Mesenchymal stem cell (in vitro differentiated cells and primary cell): ENCODE results near the gene KLF15.

Source experiments
- DNase-seq: peaks from one replicate; pipeline ENCODE4 v3.0.0-alpha.2; 2013
- H2AFZ ChIP-seq: one replicate; pipeline ENCODE4 v1.6.1; 2013; ENCODE audit warnings: low read depth, mild to moderate bottlenecking, control low read depth, inconsistent platforms, low read length, moderate library complexity
- H2AK5ac ChIP-seq: 2 replicates; pipeline ENCODE4 v1.6.1; 2013; ENCODE audit warnings: low read length, moderate library complexity, mild to moderate bottlenecking, inconsistent platforms; ENCODE audit not compliant: severe bottlenecking
- H2BK120ac ChIP-seq: one replicate; pipeline ENCODE4 v1.6.1; 2013; ENCODE audit warnings: low read depth, mild to moderate bottlenecking, inconsistent platforms, low read length, moderate library complexity
- H2BK12ac ChIP-seq, 2 experiments: one replicate each; pipeline ENCODE4 v1.6.1; 2013; ENCODE audit warnings: inconsistent platforms in 2 of 2, low read length in 2 of 2, mild to moderate bottlenecking in 2 of 2, moderate library complexity in 2 of 2, control low read depth in 1 of 2
- H2BK15ac ChIP-seq: one replicate; pipeline ENCODE4 v1.6.1; 2013; ENCODE audit warnings: mild to moderate bottlenecking, low read depth, inconsistent platforms; ENCODE audit not compliant: poor library complexity, severe bottlenecking
- H2BK5ac ChIP-seq: 2 replicates; pipeline ENCODE4 v1.6.1; 2013; ENCODE audit warnings: low read depth, mild to moderate bottlenecking, low read length, control low read depth, inconsistent platforms; ENCODE audit not compliant: poor library complexity, severe bottlenecking
- H3K14ac ChIP-seq, 2 experiments: one replicate each; pipeline ENCODE4 v1.6.1; 2013; ENCODE audit warnings: inconsistent platforms in 2 of 2, low read length in 2 of 2, control low read depth in 1 of 2, mild to moderate bottlenecking in 1 of 2, moderate library complexity in 1 of 2
- H3K18ac ChIP-seq, 2 experiments: one replicate each; pipeline ENCODE4 v1.6.1; 2013; ENCODE audit warnings: inconsistent platforms in 2 of 2, low read length in 2 of 2, control low read depth in 1 of 2, low read depth in 1 of 2, mild to moderate bottlenecking in 1 of 2
- H3K23ac ChIP-seq, 2 experiments: one replicate each; pipeline ENCODE4 v1.6.1; 2013; ENCODE audit warnings: inconsistent platforms in 2 of 2, low read length in 2 of 2, mild to moderate bottlenecking in 2 of 2, moderate library complexity in 2 of 2, control low read depth in 1 of 2
- H3K27ac ChIP-seq: 2 replicates; pipeline ENCODE4 v1.5.1; 2013; ENCODE audit warnings: mild to moderate bottlenecking, moderate library complexity, low read length, control low read depth, inconsistent platforms; ENCODE audit not compliant: poor library complexity, severe bottlenecking
- H3K27me3 ChIP-seq, 2 experiments: 2 replicates each; pipeline versions ENCODE4 v1.6.1 to v1.7.0; 2013; ENCODE audit warnings: low read length in 2 of 2, mild to moderate bottlenecking in 2 of 2, moderate library complexity in 2 of 2, control low read depth in 1 of 2, inconsistent platforms in 1 of 2; ENCODE audit not compliant: control insufficient read depth in 1 of 2, insufficient read depth in 1 of 2
- H3K36me3 ChIP-seq, 2 experiments: 2 replicates each; pipeline versions ENCODE4 v1.6.1 to v1.7.0; 2013; ENCODE audit warnings: low read length in 2 of 2, control low read depth in 1 of 2, inconsistent platforms in 1 of 2, low read depth in 1 of 2, mild to moderate bottlenecking in 1 of 2; ENCODE audit not compliant: insufficient read depth in 2 of 2, control insufficient read depth in 1 of 2
- H3K4ac ChIP-seq, 2 experiments: one replicate each; pipeline ENCODE4 v1.6.1; 2013; ENCODE audit warnings: inconsistent platforms in 2 of 2, low read length in 2 of 2, mild to moderate bottlenecking in 2 of 2, moderate library complexity in 2 of 2, control low read depth in 1 of 2, low read depth in 1 of 2
- H3K4me1 ChIP-seq: 2 replicates; pipeline ENCODE4 v1.6.1; 2013; ENCODE audit warnings: low read depth, low read length, control low read depth; ENCODE audit not compliant: control insufficient read depth, insufficient read depth
- H3K4me2 ChIP-seq: 2 replicates; pipeline ENCODE4 v1.6.1; 2013; ENCODE audit warnings: low read length, mild to moderate bottlenecking, inconsistent platforms; ENCODE audit not compliant: poor library complexity, severe bottlenecking
- H3K4me3 ChIP-seq, 2 experiments: 2 replicates each; pipeline versions ENCODE4 v1.5.1 to v1.7.0; 2013; ENCODE audit warnings: low read length in 2 of 2, mild to moderate bottlenecking in 2 of 2, control low read depth in 1 of 2, low read depth in 1 of 2; ENCODE audit not compliant: insufficient read depth in 1 of 2
- H3K79me1 ChIP-seq: replicated peaks from 2 replicates; pipeline ENCODE4 v1.6.1; 2013; ENCODE audit warnings: mild to moderate bottlenecking, control low read depth, low read length, inconsistent platforms; ENCODE audit not compliant: poor library complexity, severe bottlenecking
- H3K9ac ChIP-seq: 2 replicates; pipeline ENCODE4 v1.7.0; 2013; ENCODE audit warnings: mild to moderate bottlenecking, low read length, moderate library complexity
- H3K9me3 ChIP-seq: 2 replicates; pipeline ENCODE4 v1.7.0; 2013; ENCODE audit warnings: mild to moderate bottlenecking, low read length; ENCODE audit not compliant: control insufficient read depth
- H4K8ac ChIP-seq: one replicate; pipeline ENCODE4 v1.6.1; 2013; ENCODE audit warnings: inconsistent platforms, mild to moderate bottlenecking, low read length, moderate library complexity
- H4K91ac ChIP-seq: one replicate; pipeline ENCODE4 v1.6.1; 2013; ENCODE audit warnings: mild to moderate bottlenecking, low read length, inconsistent platforms
- WGBS: methylation state at CpG from one replicate; pipeline ENCODE4 v1.1.7; 2013; ENCODE audit warnings: mixed read lengths; 5-methylcytosine and 5-hydroxymethylcytosine counted together

Gene KLF15

GRCh38 chr3:126313580-126314304, 43.5 kb downstream of the KLF15 start:
- H2BK120ac ChIP-seq = no peak overlapping the region
- H3K4ac ChIP-seq = no peak overlapping the region
- no peak overlapping the region for H3K23ac ChIP-seq
- no peak overlapping the region for H2BK5ac ChIP-seq
- no peak overlapping the region for H3K14ac ChIP-seq
- no peaks in the 10 kb centered on the region for H3K36me3 ChIP-seq
- no peaks in the 10 kb centered on the region for H3K79me1 ChIP-seq
- no peaks in the 10 kb centered on the region for H3K4me1 ChIP-seq
- no peak for DNase-seq
- H4K91ac ChIP-seq = no peak overlapping the region
- no peak overlapping the region for H2BK12ac ChIP-seq
- no peak overlapping the region for H2AK5ac ChIP-seq
- peaks cover 3% of the 10 kb centered on the region for H3K9me3 ChIP-seq
- no peak overlapping the region for H3K27ac ChIP-seq
- no peak overlapping the region for H4K8ac ChIP-seq
- H3K18ac ChIP-seq = no peak overlapping the region
- 87% methylated on average over 6 of the region's 6 CpGs for WGBS
- H3K4me3 ChIP-seq = no peak overlapping the region
- H2AFZ ChIP-seq = no peak overlapping the region
- peaks cover 0 to 2% of the 10 kb centered on the region in 2 experiments for H3K27me3 ChIP-seq
- H3K9ac ChIP-seq = no peak overlapping the region
- H2BK15ac ChIP-seq = no peak overlapping the region
- no peak overlapping the region for H3K4me2 ChIP-seq

DNA sequence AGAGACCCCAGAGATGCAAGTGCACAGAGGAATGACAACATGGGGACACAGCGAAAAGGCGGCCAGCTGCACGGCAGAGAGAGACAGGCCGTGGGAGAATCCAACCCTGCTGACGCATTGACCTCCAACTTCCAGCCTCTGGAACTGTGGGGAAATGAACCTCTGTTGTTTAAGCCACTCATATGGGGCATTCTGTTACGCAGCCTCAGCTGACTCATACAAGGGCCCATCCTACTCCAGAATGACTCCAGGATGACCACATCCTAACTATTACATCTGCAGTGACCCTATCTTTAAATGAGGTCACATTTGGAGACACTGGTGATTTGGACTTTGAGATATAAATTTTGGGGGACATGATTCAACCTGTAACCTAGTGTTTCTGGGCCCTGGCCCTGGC, 44.0 kb downstream of the KLF15 start:
- no peak overlapping the region for H3K9ac ChIP-seq
- no peak overlapping the region for H3K18ac ChIP-seq
- no peaks in the 10 kb centered on the region for H3K27me3 ChIP-seq
- H3K4me1 ChIP-seq = no peaks in the 10 kb centered on the region
- no peak overlapping the region for H4K91ac ChIP-seq
- no peak overlapping the region for H4K8ac ChIP-seq
- WGBS = 90% methylated on average over 5 of the region's 6 CpGs
- H2BK15ac ChIP-seq = no peak overlapping the region
- no peak overlapping the region for H3K27ac ChIP-seq
- DNase-seq = no peak
- no peak overlapping the region for H2AFZ ChIP-seq
- H2BK5ac ChIP-seq = no peak overlapping the region
- no peak overlapping the region for H3K14ac ChIP-seq
- H2BK12ac ChIP-seq = no peak overlapping the region
- H2BK120ac ChIP-seq = no peak overlapping the region
- no peak overlapping the region for H3K4me3 ChIP-seq
- H3K4ac ChIP-seq = no peak overlapping the region
- H3K4me2 ChIP-seq = no peak overlapping the region
- no peaks in the 10 kb centered on the region for H3K79me1 ChIP-seq
- peaks cover 3% of the 10 kb centered on the region for H3K9me3 ChIP-seq
- H3K23ac ChIP-seq = no peak overlapping the region
- no peak overlapping the region for H2AK5ac ChIP-seq
- no peaks in the 10 kb centered on the region for H3K36me3 ChIP-seq

DNA sequence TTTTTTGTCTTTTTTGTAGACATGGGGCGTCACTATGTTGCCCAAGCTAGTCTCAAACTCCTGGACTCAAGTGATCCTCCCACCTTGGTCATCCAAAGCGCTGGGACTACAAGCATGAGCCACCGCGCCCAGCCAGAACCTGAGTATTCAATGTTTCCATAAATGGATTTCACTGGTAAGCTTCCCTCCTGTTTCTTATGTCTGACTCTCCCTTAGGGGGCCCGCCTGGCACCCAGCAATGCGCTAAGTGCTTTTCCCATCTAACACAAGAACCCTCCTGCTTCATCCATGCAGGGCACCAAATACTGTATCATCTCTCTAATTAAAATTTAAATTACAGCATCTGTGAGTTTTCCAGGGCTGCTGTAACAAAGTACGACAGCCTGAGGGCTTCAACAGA, 44.9 kb downstream of the KLF15 start:
- Histone ChIP-seq H3K36me3 (no peaks in the 10 kb centered on the region), H3K4ac (no peak overlapping the region), H2BK15ac (no peak overlapping the region), H3K14ac (no peak overlapping the region), H2BK120ac (no peak overlapping the region), H2BK5ac (no peak overlapping the region), H3K23ac (no peak overlapping the region), H3K18ac (no peak overlapping the region), H2AK5ac (no peak overlapping the region), H3K27ac (no peak overlapping the region), H3K4me3 (no peak overlapping the region), H2BK12ac (no peak overlapping the region), H3K4me1 (no peaks in the 10 kb centered on the region), H3K4me2 (no peak overlapping the region), H3K27me3 (no peaks in the 10 kb centered on the region), H4K8ac (no peak overlapping the region), H3K9ac (no peak overlapping the region), H3K79me1 (no peaks in the 10 kb centered on the region), H3K9me3 (peaks cover 3% of the 10 kb centered on the region), H4K91ac (no peak overlapping the region), H2AFZ (no peak overlapping the region)
- no peak for DNase-seq
- WGBS = 86% methylated on average over 7 of the region's 7 CpGs

DNA sequence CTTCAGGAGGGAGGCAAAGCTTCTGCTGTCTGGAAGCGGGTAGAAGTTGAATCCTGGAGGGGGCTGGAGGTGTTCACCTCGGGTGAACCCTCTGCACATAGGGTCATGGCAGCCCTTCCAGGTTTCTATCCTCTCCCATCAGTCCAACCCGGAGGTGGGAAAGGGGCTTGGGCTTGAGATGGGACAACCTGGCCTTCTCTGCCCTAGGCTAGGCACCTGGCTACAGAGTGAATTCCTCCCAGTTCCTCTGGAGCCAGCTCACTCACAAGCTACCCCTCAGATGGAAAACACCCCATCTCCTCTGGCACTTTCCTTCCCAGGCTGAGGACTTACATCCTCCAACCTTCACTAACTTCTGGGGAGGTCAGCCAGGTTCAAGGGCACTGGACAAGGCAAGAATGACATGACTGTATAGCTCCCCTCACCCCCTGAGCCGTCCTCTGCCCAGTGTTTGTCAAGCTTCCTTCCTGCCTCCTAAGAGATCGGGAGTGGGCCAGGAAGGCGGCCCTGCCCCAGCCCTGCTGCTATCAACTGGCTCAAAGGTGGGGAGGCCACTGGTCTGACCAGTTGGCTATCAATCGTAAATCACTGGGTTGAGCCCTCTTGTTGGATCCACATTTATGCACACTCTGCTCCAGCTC, 45.8 kb downstream of the KLF15 start:
- Histone ChIP-seq H2AFZ (no peak overlapping the region), H3K18ac (no peak overlapping the region), H3K14ac (no peak overlapping the region), H3K9ac (no peak overlapping the region), H2BK15ac (no peak overlapping the region), H3K23ac (no peak overlapping the region), H2BK12ac (no peak overlapping the region), H3K9me3 (peaks cover 3% of the 10 kb centered on the region), H3K4ac (no peak overlapping the region), H3K79me1 (no peaks in the 10 kb centered on the region), H4K8ac (no peak overlapping the region), H3K27ac (no peak overlapping the region), H3K4me2 (no peak overlapping the region), H2BK120ac (no peak overlapping the region), H3K4me1 (no peaks in the 10 kb centered on the region), H3K36me3 (no peaks in the 10 kb centered on the region), H3K27me3 (no peaks in the 10 kb centered on the region), H2AK5ac (no peak overlapping the region), H4K91ac (no peak overlapping the region), H2BK5ac (no peak overlapping the region), H3K4me3 (no peak overlapping the region)
- no peak for DNase-seq
- 81% methylated on average over 5 of the region's 7 CpGs for WGBS
